ENCODE data around the gene GPR183.
"Not testable (repeated sequence)": the region's sequence is repeated elsewhere in the genome, so short reads cannot be mapped to it uniquely, and the experiment has no call there.

DNA sequence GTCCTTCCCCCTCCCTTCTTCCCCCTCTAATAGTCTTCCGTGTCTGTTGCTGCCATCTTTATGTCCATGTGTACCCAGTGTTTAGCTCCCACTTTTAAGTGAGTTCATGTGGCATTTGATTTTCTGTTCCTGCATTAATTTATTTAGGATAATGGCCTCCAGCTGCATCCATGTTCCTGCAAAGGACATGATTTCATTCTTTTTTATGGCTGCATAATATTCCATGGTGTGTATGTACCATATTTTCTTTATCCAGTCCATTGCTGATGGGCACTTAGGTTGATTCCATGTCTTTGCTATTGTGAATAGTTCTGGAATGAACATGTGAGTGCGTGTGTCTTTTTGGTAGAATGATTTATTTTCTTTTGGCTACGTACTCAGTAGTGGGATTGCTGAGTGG is 58.0 kb downstream of the GPR183 start:
- TF ChIP-seq, protein P1, sequence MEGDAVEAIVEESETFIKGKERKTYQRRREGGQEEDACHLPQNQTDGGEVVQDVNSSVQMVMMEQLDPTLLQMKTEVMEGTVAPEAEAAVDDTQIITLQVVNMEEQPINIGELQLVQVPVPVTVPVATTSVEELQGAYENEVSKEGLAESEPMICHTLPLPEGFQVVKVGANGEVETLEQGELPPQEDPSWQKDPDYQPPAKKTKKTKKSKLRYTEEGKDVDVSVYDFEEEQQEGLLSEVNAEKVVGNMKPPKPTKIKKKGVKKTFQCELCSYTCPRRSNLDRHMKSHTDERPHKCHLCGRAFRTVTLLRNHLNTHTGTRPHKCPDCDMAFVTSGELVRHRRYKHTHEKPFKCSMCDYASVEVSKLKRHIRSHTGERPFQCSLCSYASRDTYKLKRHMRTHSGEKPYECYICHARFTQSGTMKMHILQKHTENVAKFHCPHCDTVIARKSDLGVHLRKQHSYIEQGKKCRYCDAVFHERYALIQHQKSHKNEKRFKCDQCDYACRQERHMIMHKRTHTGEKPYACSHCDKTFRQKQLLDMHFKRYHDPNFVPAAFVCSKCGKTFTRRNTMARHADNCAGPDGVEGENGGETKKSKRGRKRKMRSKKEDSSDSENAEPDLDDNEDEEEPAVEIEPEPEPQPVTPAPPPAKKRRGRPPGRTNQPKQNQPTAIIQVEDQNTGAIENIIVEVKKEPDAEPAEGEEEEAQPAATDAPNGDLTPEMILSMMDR (conservative IDR thresholded peaks at IDR 0.05 in 1 of 2, IDR thresholded peaks at IDR 0.05 in 1 of 2; ENCODE audit: extremely low read depth in 1 of 2, insufficient read depth in 1 of 2, low read depth in 1 of 2, low read length in 2 of 2) = not testable (repeated sequence)
- not testable (repeated sequence) for TF ChIP-seq EZH2 (IDR thresholded peaks at IDR 0.05; ENCODE audit: borderline replicate concordance, low read length)

Measured in mammary epithelial cell (primary cell).